Activated B cell treated with CpG ODN at 0.5 μM for 24 hours (primary cell): ENCODE results near the gene MBD3L5. TPM values are rescaled to one million over a fixed set of nuclear protein-coding genes. Genes with fewer than 3 reads are reported as not detected.
"Not testable (repeated sequence)": the region's sequence is repeated elsewhere in the genome, so short reads cannot be mapped to it uniquely, and the experiment has no call there.

ENCODE experiments used
- ATAC-seq: fragments of 200-7000 bp; cut with Tn5 transposase; one replicate; pipeline ENCODE4 v1.10.0; 2021; ENCODE audit warnings: low read depth, mild to moderate bottlenecking, moderate library complexity
- CTCF ChIA-PET: fragments of 350-600 bp; sonication (Branson Sonifier 250); formaldehyde crosslinking; loops from one replicate; lab custom pipeline; 2021; ENCODE audit warnings: antibody characterized with exemption; lab: Charles Lee
- POLR2A ChIA-PET: fragments of 350-600 bp; sonication (Branson Sonifier 250); formaldehyde crosslinking; loops from one replicate; lab custom pipeline; 2021; ENCODE audit warnings: antibody characterized with exemption; lab: Charles Lee
- DNase-seq: peaks from one replicate; pipeline ENCODE4 v3.0.0; 2022
- H3K27ac Mint-ChIP-seq: one replicate; pipeline ENCODE4 v1.8.0; 2020; ENCODE audit warnings: mixed read lengths
- H3K27me3 Mint-ChIP-seq: one replicate; pipeline ENCODE4 v1.8.0; 2021; ENCODE audit warnings: mixed read lengths
- H3K36me3 Mint-ChIP-seq: one replicate; pipeline ENCODE4 v1.8.0; 2021; ENCODE audit warnings: low read depth, mixed read lengths
- H3K4me1 Mint-ChIP-seq: one replicate; pipeline ENCODE4 v1.8.0; 2021; ENCODE audit warnings: mixed read lengths
- H3K4me3 Mint-ChIP-seq: one replicate; pipeline ENCODE4 v1.8.0; 2020; ENCODE audit warnings: mild to moderate bottlenecking, mixed read lengths
- H3K9me3 Mint-ChIP-seq: one replicate; pipeline ENCODE4 v1.8.0; 2020; ENCODE audit warnings: mixed read lengths
- intact Hi-C: fragments of 100-400 bp; cut with micrococcal nuclease; formaldehyde crosslinking; loops from one replicate; pipeline ENCODE4 v1.15.1; 2024
- total RNA-seq: library from RNA; stranded (reverse); gene quantifications from 2 replicates; pipeline ENCODE4 v1.2.3, GENCODE V29; 2022
- TF ChIP-seq, protein P1 (sequence below): fragments of 200-600 bp; IDR thresholded peaks from one replicate; pipeline ENCODE4 v1.8.0; 2022; ENCODE audit warnings: antibody characterized with exemption, mild to moderate bottlenecking

Gene MBD3L5
- total RNA-seq, 1 donor from 2014 or later = not detected

DNA sequence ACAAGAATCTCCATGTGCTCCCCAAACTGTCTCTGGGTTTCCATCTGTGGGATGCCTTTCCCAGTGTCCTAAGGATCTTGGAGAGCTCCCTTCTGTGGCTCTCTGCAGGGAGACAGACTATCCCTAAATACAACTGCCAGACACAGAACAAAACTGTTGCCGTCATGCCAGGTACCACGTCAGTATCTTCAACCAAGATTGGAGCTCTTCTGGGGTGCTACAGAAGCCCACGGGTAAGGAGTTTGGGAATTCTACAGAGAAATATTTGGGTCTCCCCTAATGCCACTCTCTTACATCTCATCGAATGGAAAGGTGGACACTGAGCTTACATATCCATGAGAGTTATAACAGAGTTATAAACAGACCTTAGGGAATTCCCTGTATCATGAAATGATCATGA is 33.0 kb downstream of the MBD3L5 start:
- ChIA-PET POLR2A (interaction anchor here (0.7 kb wide), 1 partner anchor 857 kb away, joined by 3 read pairs; the partner anchor contains the start of gene SNAPC2), CTCF (no interaction called here)
- Mint-ChIP-seq H3K4me1 (no peaks in the 10 kb centered on the region), H3K36me3 (no peaks in the 10 kb centered on the region), H3K27me3 (no peaks in the 10 kb centered on the region), H3K4me3 (no peak overlapping the region), H3K9me3 (no peaks in the 10 kb centered on the region), H3K27ac (no peak overlapping the region)
- no peak for ATAC-seq
- DNase-seq = no peak
- TF ChIP-seq, protein P1, sequence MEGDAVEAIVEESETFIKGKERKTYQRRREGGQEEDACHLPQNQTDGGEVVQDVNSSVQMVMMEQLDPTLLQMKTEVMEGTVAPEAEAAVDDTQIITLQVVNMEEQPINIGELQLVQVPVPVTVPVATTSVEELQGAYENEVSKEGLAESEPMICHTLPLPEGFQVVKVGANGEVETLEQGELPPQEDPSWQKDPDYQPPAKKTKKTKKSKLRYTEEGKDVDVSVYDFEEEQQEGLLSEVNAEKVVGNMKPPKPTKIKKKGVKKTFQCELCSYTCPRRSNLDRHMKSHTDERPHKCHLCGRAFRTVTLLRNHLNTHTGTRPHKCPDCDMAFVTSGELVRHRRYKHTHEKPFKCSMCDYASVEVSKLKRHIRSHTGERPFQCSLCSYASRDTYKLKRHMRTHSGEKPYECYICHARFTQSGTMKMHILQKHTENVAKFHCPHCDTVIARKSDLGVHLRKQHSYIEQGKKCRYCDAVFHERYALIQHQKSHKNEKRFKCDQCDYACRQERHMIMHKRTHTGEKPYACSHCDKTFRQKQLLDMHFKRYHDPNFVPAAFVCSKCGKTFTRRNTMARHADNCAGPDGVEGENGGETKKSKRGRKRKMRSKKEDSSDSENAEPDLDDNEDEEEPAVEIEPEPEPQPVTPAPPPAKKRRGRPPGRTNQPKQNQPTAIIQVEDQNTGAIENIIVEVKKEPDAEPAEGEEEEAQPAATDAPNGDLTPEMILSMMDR = no peak
- intact Hi-C loops = no loop called here

DNA sequence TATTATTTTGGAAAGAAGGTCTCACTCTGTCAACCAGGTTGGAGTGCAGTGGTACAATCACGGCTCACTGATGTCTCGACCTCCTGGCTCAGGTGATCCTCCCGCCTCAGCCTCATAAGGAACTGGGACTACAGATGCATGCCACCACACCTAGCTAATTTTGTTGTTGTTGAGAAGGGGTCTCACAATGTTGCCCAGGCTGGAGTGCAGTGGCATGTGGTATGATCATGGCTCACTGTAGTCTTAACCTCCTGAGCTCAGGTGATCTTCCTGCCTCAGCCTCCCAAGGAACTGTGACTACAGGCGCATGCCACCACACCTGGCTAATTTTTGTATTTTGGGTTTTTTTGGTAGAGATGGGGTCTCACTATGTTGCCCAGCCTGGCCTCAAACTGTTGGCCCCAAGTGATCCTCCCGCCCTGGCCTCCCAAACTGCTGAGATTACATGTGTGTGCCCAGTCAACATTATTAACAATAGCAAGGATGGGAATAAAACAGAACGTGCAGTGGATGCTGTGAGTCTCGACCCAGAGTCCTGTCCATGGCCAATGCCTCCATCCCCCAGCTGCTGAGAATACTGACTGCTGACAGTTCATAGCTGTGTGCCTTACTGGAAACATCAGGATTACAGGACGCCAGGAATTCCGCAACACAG is 33.5 kb downstream of the MBD3L5 start:
- intact Hi-C loops = no loop called here
- TF ChIP-seq, protein P1 = no peak
- Mint-ChIP-seq H3K27me3 (no peaks in the 10 kb centered on the region), H3K9me3 (peaks cover under 1% of the 10 kb centered on the region), H3K4me3 (no peak overlapping the region), H3K4me1 (peaks cover 1% of the 10 kb centered on the region), H3K27ac (no peak overlapping the region), H3K36me3 (no peaks in the 10 kb centered on the region)
- ChIA-PET POLR2A (interaction anchor here (0.7 kb wide), 1 partner anchor 857 kb away, joined by 3 read pairs; the partner anchor contains the start of gene SNAPC2), CTCF (no interaction called here)
- ATAC-seq (no peak), DNase-seq (no peak)

DNA sequence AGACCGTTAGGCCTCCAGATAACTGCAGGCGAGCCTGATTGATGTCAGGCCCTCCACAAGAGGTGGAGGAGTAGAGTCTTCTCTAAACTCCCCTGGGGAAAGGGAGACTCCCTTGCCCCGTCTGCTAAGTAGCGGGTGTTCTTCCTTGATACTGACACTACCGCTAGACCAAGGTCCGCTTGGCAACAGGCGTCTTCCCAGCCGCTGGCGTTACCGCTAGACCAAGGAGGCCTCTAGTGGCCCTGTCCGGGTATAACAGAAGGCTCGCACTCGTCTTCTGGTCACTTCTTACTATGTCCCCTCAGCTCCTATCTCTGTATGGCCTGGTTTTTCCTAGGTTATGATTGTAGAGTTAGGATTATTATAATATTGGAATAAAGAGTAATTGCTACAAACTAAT is 36.7 kb downstream of the MBD3L5 start:
- H3K27me3 Mint-ChIP-seq, intact Hi-C loops, H3K27ac Mint-ChIP-seq: not testable (repeated sequence)

DNA sequence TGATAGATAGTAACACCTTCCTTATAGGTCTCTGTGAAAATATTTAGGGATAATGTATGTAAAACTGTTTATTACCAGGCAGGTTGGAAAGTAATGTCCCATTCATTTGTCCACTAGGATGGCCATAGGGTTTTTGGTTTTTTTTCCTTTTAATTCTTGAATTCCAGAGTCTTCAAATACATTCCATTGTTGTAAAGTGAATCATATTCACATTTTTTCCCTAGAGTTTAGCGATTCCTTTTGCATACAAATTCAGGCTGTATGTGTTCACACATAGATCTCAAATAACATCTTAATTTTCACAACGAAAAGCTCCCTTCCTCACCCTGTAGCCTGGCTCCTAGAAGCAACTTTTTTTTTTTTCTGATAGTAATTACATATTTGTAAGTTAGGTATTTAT is 37.3 kb downstream of the MBD3L5 start:
- Mint-ChIP-seq H3K27ac (no peak overlapping the region), H3K4me3 (no peak overlapping the region), H3K27me3 (no peaks in the 10 kb centered on the region), H3K4me1 (peaks cover 17% of the 10 kb centered on the region), H3K36me3 (peaks cover 19% of the 10 kb centered on the region), H3K9me3 (peaks cover 2% of the 10 kb centered on the region)
- ChIA-PET POLR2A (interaction anchor here (1.1 kb wide), 1 partner anchor 455 kb away, joined by 3 read pairs; the partner anchor contains the start of gene MCOLN1), CTCF (no interaction called here)
- intact Hi-C loops = no loop called here
- DNase-seq (no peak), ATAC-seq (no peak)
- TF ChIP-seq, protein P1 = no peak

More for the DNA sequence above, 36.7 kb downstream of the MBD3L5 start:
- H3K4me3 Mint-ChIP-seq, H3K9me3 Mint-ChIP-seq, POLR2A ChIA-PET, ATAC-seq, DNase-seq, CTCF ChIA-PET: not testable (repeated sequence)
- Mint-ChIP-seq H3K36me3 (peaks cover 13% of the 10 kb centered on the region), H3K4me1 (peaks cover 14% of the 10 kb centered on the region)

DNA sequence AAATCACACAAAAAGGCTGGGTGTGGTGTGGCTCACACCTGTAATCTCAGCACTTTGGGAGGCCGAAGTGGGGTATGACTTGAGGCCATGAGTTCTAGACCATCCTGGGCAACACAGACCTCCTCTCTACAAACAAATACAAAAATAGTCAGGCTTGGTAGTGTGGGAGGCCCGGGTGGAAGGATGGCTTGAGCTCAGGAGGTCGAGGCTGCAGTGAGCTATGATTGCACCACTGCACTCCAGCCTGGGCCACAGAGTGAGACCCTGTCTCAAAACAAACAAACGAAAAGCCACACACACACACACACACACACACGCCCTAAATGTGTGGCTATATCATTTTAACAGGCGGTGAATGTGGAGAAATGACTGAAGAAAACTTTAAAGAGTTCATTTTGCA is 38.2 kb downstream of the MBD3L5 start:
- peaks cover 17% of the 10 kb centered on the region for H3K4me1 Mint-ChIP-seq
- DNase-seq = no peak
- intact Hi-C loops = no loop called here
- H3K36me3 Mint-ChIP-seq = peaks cover 25% of the 10 kb centered on the region
- H3K27me3 Mint-ChIP-seq = no peaks in the 10 kb centered on the region
- TF ChIP-seq, protein P1 = no peak
- CTCF ChIA-PET = interaction anchor here (1.1 to 1.2 kb wide), 2 partner anchors 272 to 277 kb away, joined by 3 to 6 read pairs; no protein-coding TSS in a partner anchor
- no peak for ATAC-seq
- POLR2A ChIA-PET = interaction anchor here (0.5 to 2.3 kb wide), 25 partner anchors 9 to 1446 kb away, joined by 3 to 45 read pairs (median 4); partner anchors contain the start of genes ARHGEF18, KHSRP, MCOLN1 and NDUFA7
- peak overlapping the region; percentile 93 for H3K4me3 Mint-ChIP-seq
- peak overlapping the region; percentile 92 for H3K27ac Mint-ChIP-seq
- H3K9me3 Mint-ChIP-seq = peaks cover 2% of the 10 kb centered on the region
